Putamen (tissue), 1 donor: ENCODE data around the gene ERO1B.
"Not testable (repeated sequence)": the region's sequence is repeated elsewhere in the genome, so short reads cannot be mapped to it uniquely, and the experiment has no call there.

Experiments used
- DNase-seq: peaks from one replicate; pipeline ENCODE4 v3.0.0-alpha.2; 2016; ENCODE audit warnings: low spot score

The ERO1B gene

GRCh38 chr1:236281654-236282424 is at the start of gene ERO1B:
TSS of gene ERO1B (minus strand) at chr1:236281958. CDS start at chr1:236281783, 175 bp downstream.
- peak; percentile 98 for DNase-seq

GRCh38 chr1:236331412-236331811 is 49.7 kb upstream of the ERO1B start:
- DNase-seq, result not testable (repeated sequence)

GRCh38 chr1:236326432-236326831 is 44.7 kb upstream of the ERO1B start:
- DNase-seq, result no peak

- DNase-seq, result no peak
Observed at GRCh38 chr1:236325567-236325966, 43.8 kb upstream of the ERO1B start.

- DNase-seq, result no peak
Observed at GRCh38 chr1:236323819-236324411, 42.2 kb upstream of the ERO1B start.

- no peak for DNase-seq
Observed at GRCh38 chr1:236322566-236323409, 41.0 kb upstream of the ERO1B start.

GRCh38 chr1:236321101-236321500 is 39.3 kb upstream of the ERO1B start:
- no peak for DNase-seq

- no peak for DNase-seq
Observed at GRCh38 chr1:236320671-236321070, 38.9 kb upstream of the ERO1B start.

- DNase-seq, result no peak
Observed at GRCh38 chr1:236320214-236320613, 38.5 kb upstream of the ERO1B start.

- no peak for DNase-seq
Observed at GRCh38 chr1:236316437-236316836, 34.7 kb upstream of the ERO1B start.

GRCh38 chr1:236315518-236315917 is 33.8 kb upstream of the ERO1B start:
- DNase-seq, result no peak

GRCh38 chr1:236315092-236315491 is 33.3 kb upstream of the ERO1B start:
- no peak for DNase-seq

- not testable (repeated sequence) for DNase-seq
Observed at GRCh38 chr1:236314050-236314449, 32.3 kb upstream of the ERO1B start.

GRCh38 chr1:236313427-236313826 is 31.7 kb upstream of the ERO1B start:
- no peak for DNase-seq

GRCh38 chr1:236311040-236311439 is 29.3 kb upstream of the ERO1B start:
- no peak for DNase-seq

GRCh38 chr1:236308827-236309226 is 27.1 kb upstream of the ERO1B start:
- no peak for DNase-seq

GRCh38 chr1:236307435-236307834 is 25.7 kb upstream of the ERO1B start:
- no peak for DNase-seq

- no peak for DNase-seq
Observed at GRCh38 chr1:236304682-236305081, 22.9 kb upstream of the ERO1B start.

- no peak for DNase-seq
Observed at GRCh38 chr1:236303675-236304074, 21.9 kb upstream of the ERO1B start.

GRCh38 chr1:236302941-236303340 is 21.2 kb upstream of the ERO1B start:
- DNase-seq, result no peak

GRCh38 chr1:236301958-236302335 is 20.2 kb upstream of the ERO1B start:
- DNase-seq, result no peak

GRCh38 chr1:236301080-236301957 is 19.6 kb upstream of the ERO1B start:
- no peak for DNase-seq
